SK-N-SH (cell line): ENCODE results near the gene ATP5F1E. TPM values are rescaled to one million over a fixed set of nuclear protein-coding genes. Genes with fewer than 3 reads are reported as not detected.

Source experiments
- CTCF ChIA-PET: fragments of 300-600, 350-600 bp; formaldehyde crosslinking; extraction: SDS; loops from one replicate; lab custom pipeline; 2021; lab: Yijun Ruan, JAX
- POLR2A ChIA-PET: fragments of 350-600 bp; sonication (Branson Sonifier 250); formaldehyde crosslinking; extraction: SDS; loops from one replicate; lab custom pipeline; 2020; ENCODE audit warnings: antibody characterized with exemption, inconsistent platforms; lab: Yijun Ruan, JAX
- DNase-seq: peaks from one replicate; pipeline ENCODE4 v3.0.0; 2012
- H2AFZ ChIP-seq: fragments of 200-600 bp; sonication (generic); 2 replicates; pipeline ENCODE4 v1.8.1; 2016; ENCODE audit warnings: antibody characterized with exemption, mild to moderate bottlenecking, low read depth
- H3F3A ChIP-seq: fragments of 200-600 bp; sonication (generic); replicated peaks from 2 replicates; pipeline ENCODE3; 2016; ENCODE audit warnings: antibody characterized with exemption, mild to moderate bottlenecking; ENCODE audit not compliant: insufficient read depth
- H3K27ac ChIP-seq, 2 experiments: fragments of 200-500 bp in 1 of 2; fragments of 200-600 bp in 1 of 2; sonication (Bioruptor generic) in 1 of 2; sonication (generic), shearing (Covaris generic) in 1 of 2; 2 replicates each; pipeline versions ENCODE4 v1.5.1 to v1.6.1; 2014 to 2016; ENCODE audit warnings: low read depth in 2 of 2, inconsistent platforms in 1 of 2, low read length in 1 of 2, mild to moderate bottlenecking in 1 of 2, mixed read lengths in 1 of 2
- H3K27me3 ChIP-seq: fragments of 200-600 bp; sonication (generic), shearing (Covaris generic); 2 replicates; pipeline ENCODE4 v1.6.1; 2016; ENCODE audit warnings: mixed run types; ENCODE audit not compliant: insufficient read depth
- H3K36me3 ChIP-seq, 2 experiments: fragments of 200-500 bp in 1 of 2; fragments of 200-600 bp in 1 of 2; sonication (Bioruptor generic) in 1 of 2; sonication (generic) in 1 of 2; replicated peaks in 1 of 2; 2 replicates each; pipeline versions ENCODE3 to v1.5.1; 2014 to 2016; ENCODE audit warnings: low read length in 1 of 2, mild to moderate bottlenecking in 1 of 2; ENCODE audit not compliant: insufficient read depth in 2 of 2, control insufficient read depth in 1 of 2
- H3K4me1 ChIP-seq, 2 experiments: fragments of 200-500 bp in 1 of 2; fragments of 200-600 bp in 1 of 2; sonication (Bioruptor generic) in 1 of 2; sonication (generic), shearing (Covaris generic) in 1 of 2; 2 replicates each; pipeline versions ENCODE4 v1.5.1 to v1.6.1; 2014 to 2016; ENCODE audit warnings: low read depth in 1 of 2, low read length in 1 of 2, mixed run types in 1 of 2; ENCODE audit not compliant: insufficient read depth in 2 of 2, control insufficient read depth in 1 of 2
- H3K4me2 ChIP-seq: fragments of 200-600 bp; sonication (generic), shearing (Covaris generic); 2 replicates; pipeline ENCODE4 v1.6.1; 2017; ENCODE audit warnings: mixed run types
- H3K4me3 ChIP-seq, 2 experiments: fragments of 200-500 bp in 1 of 2; fragments of 200-600 bp in 1 of 2; sonication (Bioruptor generic) in 1 of 2; sonication (generic), shearing (Covaris generic) in 1 of 2; 2 replicates each; pipeline versions ENCODE4 v1.5.1 to v1.8.1; 2014 to 2016; ENCODE audit warnings: low read depth in 2 of 2, inconsistent platforms in 1 of 2, low read length in 1 of 2, mild to moderate bottlenecking in 1 of 2, mixed read lengths in 1 of 2, moderate library complexity in 1 of 2
- H3K79me2 ChIP-seq: fragments of 200-600 bp; sonication (generic); 2 replicates; pipeline ENCODE4 v1.8.1; 2017; ENCODE audit warnings: mild to moderate bottlenecking; ENCODE audit not compliant: insufficient read depth
- H3K9ac ChIP-seq: fragments of 200-600 bp; sonication (generic); 2 replicates; pipeline ENCODE4 v1.6.1; 2017; ENCODE audit warnings: mixed run types
- H3K9me2 ChIP-seq: fragments of 200-600 bp; sonication (generic); 2 replicates; pipeline ENCODE4 v1.6.1; 2017; ENCODE audit warnings: mixed run types
- H3K9me3 ChIP-seq: fragments of 200-600 bp; sonication (generic); 2 replicates; pipeline ENCODE4 v1.6.1; 2017; ENCODE audit warnings: mixed run types, mild to moderate bottlenecking, moderate library complexity
- H4K20me1 ChIP-seq: fragments of 200-600 bp; sonication (generic); 2 replicates; pipeline ENCODE4 v1.6.1; 2017; ENCODE audit warnings: mild to moderate bottlenecking, mixed run types; ENCODE audit not compliant: insufficient read depth
- CHD2 ChIP-seq: fragments of 150-350 bp; IDR thresholded peaks from 2 replicates; pipeline ENCODE4 v1.6.1; 2018; ENCODE audit warnings: low read length; ENCODE audit not compliant: partially characterized antibody
- ELF1 ChIP-seq: IDR thresholded peaks from 2 replicates; pipeline ENCODE4 v1.4.0; 2012
- EP300 ChIP-seq, 2 experiments: IDR thresholded peaks; 2 replicates each; pipeline versions ENCODE4 v1.4.0 to v1.6.1; 2012; ENCODE audit warnings: borderline replicate concordance in 1 of 2, low read depth in 1 of 2, low read length in 1 of 2
- FOSL2 ChIP-seq: IDR thresholded peaks from 2 replicates; pipeline ENCODE4 v1.4.0; 2012; ENCODE audit warnings: low read depth, mild to moderate bottlenecking, moderate library complexity, borderline replicate concordance
- GABPA ChIP-seq: IDR thresholded peaks from 2 replicates; pipeline ENCODE4 v1.4.0; 2012; ENCODE audit warnings: low read depth, mild to moderate bottlenecking
- MXI1 ChIP-seq: IDR thresholded peaks from 2 replicates; pipeline ENCODE4 v1.6.1; 2012; ENCODE audit warnings: mild to moderate bottlenecking, low read depth, low read length, improper control_type of control experiment
- NFIC ChIP-seq: IDR thresholded peaks from 2 replicates; pipeline ENCODE4 v1.4.0; 2012; ENCODE audit warnings: borderline replicate concordance
- NRF1 ChIP-seq: IDR thresholded peaks from 2 replicates; pipeline ENCODE4 v1.6.1; 2012; ENCODE audit warnings: low read depth, mild to moderate bottlenecking, low read length
- POLR2AphosphoS5 ChIP-seq: IDR thresholded peaks from 2 replicates; pipeline ENCODE4 v1.6.1; 2012; ENCODE audit warnings: low read depth, low read length
- RAD21 ChIP-seq: IDR thresholded peaks from 2 replicates; pipeline ENCODE4 v1.6.1; 2012; ENCODE audit warnings: mild to moderate bottlenecking, low read length
- RFX5 ChIP-seq: IDR thresholded peaks from 2 replicates; pipeline ENCODE4 v1.6.1; 2012; ENCODE audit warnings: mild to moderate bottlenecking, improper control_type of control experiment, low read length
- RXRA ChIP-seq: IDR thresholded peaks from 2 replicates; pipeline ENCODE4 v1.4.0; 2012; ENCODE audit warnings: low read depth, mild to moderate bottlenecking, borderline replicate concordance
- SIN3A ChIP-seq: IDR thresholded peaks from 2 replicates; pipeline ENCODE4 v1.6.1; 2012; ENCODE audit warnings: low read depth, mild to moderate bottlenecking, low read length, moderate library complexity, borderline replicate concordance
- TAF1 ChIP-seq: IDR thresholded peaks from 2 replicates; pipeline ENCODE4 v1.6.1; 2012; ENCODE audit warnings: low read depth, mild to moderate bottlenecking, low read length, moderate library complexity, borderline replicate concordance
- TCF12 ChIP-seq: IDR thresholded peaks from 2 replicates; pipeline ENCODE4 v1.4.0; 2012
- YY1 ChIP-seq: IDR thresholded peaks from 2 replicates; pipeline ENCODE4 v1.4.0; 2012; ENCODE audit warnings: low read depth, mild to moderate bottlenecking
- WGBS: methylation state at CpG from one replicate; pipeline ENCODE4 v1.1.6; 2017; ENCODE audit warnings: low lambda C conversion rate; 5-methylcytosine and 5-hydroxymethylcytosine counted together
- polyA plus RNA-seq, 3 experiments: library from polyadenylated mRNA; depleted of rRNA; stranded (reverse); fragments of >200 nt; gene quantifications; 2 replicates each; pipeline ENCODE4 v1.2.3, GENCODE V29; 2012
- TF ChIP-seq, protein P1 (sequence below): IDR thresholded peaks from 2 replicates; pipeline ENCODE4 v1.4.0; 2012; ENCODE audit warnings: low read depth
- TF ChIP-seq, protein P2 (sequence below): IDR thresholded peaks from 2 replicates; pipeline ENCODE4 v1.6.1; 2012; ENCODE audit warnings: mild to moderate bottlenecking, low read depth, low read length, moderate library complexity
- TF ChIP-seq, protein P3 (sequence below): fragments of 150-350 bp; IDR thresholded peaks from 2 replicates; pipeline ENCODE4 v1.6.1; 2016; ENCODE audit warnings: mild to moderate bottlenecking, low read depth, low read length

Gene ATP5F1E
- polyA plus RNA-seq, 1 of the 3 experiments (the other 2 are of a cell fraction), result 60.8 TPM

DNA sequence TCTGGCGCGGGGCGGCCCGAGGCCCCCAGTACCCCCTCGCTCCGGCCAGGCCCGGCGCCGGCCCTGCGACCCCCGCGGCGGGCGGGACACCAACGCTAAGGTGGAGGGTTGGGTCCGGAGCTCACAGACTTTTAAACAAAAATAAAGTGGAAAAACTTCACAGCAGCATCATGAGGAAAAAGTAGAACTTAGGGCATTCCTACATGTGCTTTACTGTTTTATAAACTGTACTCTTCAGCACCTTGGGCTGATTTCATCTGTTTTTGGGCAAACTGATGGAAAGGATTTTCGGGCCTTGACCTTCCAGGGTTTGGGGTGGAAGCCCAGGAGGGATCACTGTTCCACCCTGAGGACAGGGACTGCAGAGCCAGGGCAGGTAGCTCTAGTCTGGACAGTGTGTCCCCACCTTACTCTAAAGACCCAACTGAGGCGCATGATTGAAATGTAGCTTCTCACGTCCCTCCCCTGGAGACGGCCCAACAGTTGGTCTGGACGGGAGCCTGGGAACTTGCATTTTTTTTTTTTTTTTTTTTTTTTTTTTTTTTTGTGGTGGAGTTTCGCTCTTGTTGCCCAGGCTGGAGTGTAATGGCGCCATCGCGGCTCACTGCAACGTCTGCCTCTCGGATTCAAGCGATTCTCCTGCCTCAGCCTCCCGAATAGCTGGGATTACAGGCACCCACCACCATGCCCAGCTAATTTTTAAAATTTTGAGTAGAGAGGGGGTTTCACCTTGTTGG is 50.3 kb downstream of the ATP5F1E start:
- Histone ChIP-seq H3K27me3 (no peaks in the 10 kb centered on the region), H3K36me3 (peaks cover 2 to 7% of the 10 kb centered on the region in 2 experiments), H2AFZ (peak overlapping the region; percentile 87; the same call in 1 of the 2 replicates), H3K9me2 (no peaks in the 10 kb centered on the region), H3F3A (no peaks in the 10 kb centered on the region), H3K4me3 (peak overlapping the region; percentile 68 to 87), H3K27ac (peak overlapping the region; percentile 57 to 85; a peak in 3 of 4 replicates), H3K79me2 (peaks cover 52% of the 10 kb centered on the region), H3K4me2 (peak overlapping the region; percentile 78), H3K9ac (peak overlapping the region; percentile 76), H4K20me1 (peaks cover 24% of the 10 kb centered on the region), H3K9me3 (no peaks in the 10 kb centered on the region), H3K4me1 (peaks cover 9 to 31% of the 10 kb centered on the region in 2 experiments; a peak in 2 of 4 replicates)
- WGBS, result 9% methylated on average over 15 of the region's 29 CpGs
- DNase-seq, result peak; percentile 47
- ChIA-PET POLR2A (interaction anchor here (0.6 to 1.2 kb wide), 3 partner anchors 28 to 130 kb away, joined by 3 read pairs; no protein-coding TSS in a partner anchor), CTCF (interaction anchor here (0.8 to 1.6 kb wide), 3 partner anchors 92 to 514 kb away, joined by 3 read pairs; no protein-coding TSS in a partner anchor)
- TF ChIP-seq RAD21 (no peak), YY1 (0 out of 2 replicates have a peak, but pooled peaks have one; percentile 29)

DNA sequence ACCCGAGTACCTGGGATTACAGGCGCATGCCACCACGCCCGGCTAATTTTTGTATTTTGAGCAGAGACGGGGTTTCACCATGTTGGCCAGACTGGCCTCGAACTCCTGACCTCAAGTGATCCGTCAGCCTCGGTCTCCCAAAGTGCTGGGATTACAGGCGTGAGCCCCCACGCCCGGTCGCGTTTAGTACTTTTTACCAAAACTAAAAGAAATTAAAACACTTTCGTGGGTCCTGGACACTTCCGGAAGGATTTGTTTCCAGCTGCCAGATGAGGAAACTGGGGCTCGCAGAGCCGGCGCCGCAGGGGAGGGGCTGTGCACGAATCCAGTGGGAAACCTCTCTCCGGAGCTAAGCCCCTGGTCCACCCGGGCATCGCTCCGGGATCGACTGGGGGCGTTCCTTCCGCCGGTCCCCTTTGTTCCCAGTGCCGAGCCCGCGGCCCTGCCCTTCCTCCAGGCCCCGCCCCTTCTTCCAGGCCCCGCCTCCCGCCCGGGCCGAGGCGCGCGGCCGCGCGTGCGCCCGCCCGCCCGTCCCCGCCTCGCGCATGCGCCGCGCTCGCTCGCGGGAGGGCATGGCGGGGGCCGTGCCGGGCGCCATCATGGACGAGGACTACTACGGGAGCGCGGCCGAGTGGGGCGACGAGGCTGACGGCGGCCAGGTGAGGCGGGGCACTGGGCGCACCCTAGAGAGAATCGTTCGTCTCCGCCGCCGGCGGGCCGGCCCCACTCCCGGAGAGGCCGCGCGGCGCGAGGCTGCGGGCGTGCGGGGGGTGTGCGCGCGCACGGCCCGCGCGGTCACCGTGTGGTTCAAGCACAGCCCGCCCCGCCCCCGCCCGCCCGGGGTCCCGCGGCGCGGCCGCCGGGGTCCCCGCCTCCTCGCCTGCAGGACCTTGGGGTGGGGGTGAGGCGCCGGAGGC is 51.2 kb downstream of the ATP5F1E start, which contains the start of gene NELFCD:
NELFCD (plus strand) TSS at position 546 of the 917 bp plus-strand sequence; CDS start at position 600, 54 bp downstream.
- peak within 1 kb of the TSS; percentile 87 for H2AFZ ChIP-seq
- H3K9me2 ChIP-seq, result no peaks in the 10 kb centered on the region
- ChIA-PET CTCF (interaction anchor here (0.8 to 1.6 kb wide), 3 partner anchors 10 to 423 kb away, joined by 3 to 4 read pairs (median 3); no protein-coding TSS in a partner anchor), POLR2A (interaction anchor here (0.6 to 1.2 kb wide), 5 partner anchors 12 to 111 kb away, joined by 3 read pairs; no protein-coding TSS in a partner anchor)
- no peaks in the 10 kb centered on the region for H3K27me3 ChIP-seq
- H3K4me1 ChIP-seq, result peaks cover 9 to 24% of the 10 kb centered on the region in 2 experiments; a peak in 2 of 4 replicates
- H3K27ac ChIP-seq, result peak within 1 kb of the TSS; percentile 57 to 85
- WGBS, result 26% methylated on average over 40 of the region's 109 CpGs
- peak within 1 kb of the TSS; percentile 76 for H3K9ac ChIP-seq
- H3K79me2 ChIP-seq, result peaks cover 46% of the 10 kb centered on the region
- H3K9me3 ChIP-seq, result no peaks in the 10 kb centered on the region
- no peaks in the 10 kb centered on the region for H3F3A ChIP-seq
- H3K36me3 ChIP-seq, result peaks cover 0 to 3% of the 10 kb centered on the region in 2 experiments
- H3K4me3 ChIP-seq, result peak within 1 kb of the TSS; percentile 68 to 87
- peak within 1 kb of the TSS; percentile 78 for H3K4me2 ChIP-seq
- H4K20me1 ChIP-seq, result peaks cover 22% of the 10 kb centered on the region
- DNase-seq, result peak; percentile 100
- TF ChIP-seq, protein P1, sequence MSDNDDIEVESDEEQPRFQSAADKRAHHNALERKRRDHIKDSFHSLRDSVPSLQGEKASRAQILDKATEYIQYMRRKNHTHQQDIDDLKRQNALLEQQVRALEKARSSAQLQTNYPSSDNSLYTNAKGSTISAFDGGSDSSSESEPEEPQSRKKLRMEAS, result peak; percentile 28; the same call in 1 of the 2 replicates
- no peak for TF ChIP-seq RFX5
- peak; percentile 90 for TF ChIP-seq NRF1
- TF ChIP-seq MXI1, result peak; percentile 64
- TF ChIP-seq, protein P2, sequence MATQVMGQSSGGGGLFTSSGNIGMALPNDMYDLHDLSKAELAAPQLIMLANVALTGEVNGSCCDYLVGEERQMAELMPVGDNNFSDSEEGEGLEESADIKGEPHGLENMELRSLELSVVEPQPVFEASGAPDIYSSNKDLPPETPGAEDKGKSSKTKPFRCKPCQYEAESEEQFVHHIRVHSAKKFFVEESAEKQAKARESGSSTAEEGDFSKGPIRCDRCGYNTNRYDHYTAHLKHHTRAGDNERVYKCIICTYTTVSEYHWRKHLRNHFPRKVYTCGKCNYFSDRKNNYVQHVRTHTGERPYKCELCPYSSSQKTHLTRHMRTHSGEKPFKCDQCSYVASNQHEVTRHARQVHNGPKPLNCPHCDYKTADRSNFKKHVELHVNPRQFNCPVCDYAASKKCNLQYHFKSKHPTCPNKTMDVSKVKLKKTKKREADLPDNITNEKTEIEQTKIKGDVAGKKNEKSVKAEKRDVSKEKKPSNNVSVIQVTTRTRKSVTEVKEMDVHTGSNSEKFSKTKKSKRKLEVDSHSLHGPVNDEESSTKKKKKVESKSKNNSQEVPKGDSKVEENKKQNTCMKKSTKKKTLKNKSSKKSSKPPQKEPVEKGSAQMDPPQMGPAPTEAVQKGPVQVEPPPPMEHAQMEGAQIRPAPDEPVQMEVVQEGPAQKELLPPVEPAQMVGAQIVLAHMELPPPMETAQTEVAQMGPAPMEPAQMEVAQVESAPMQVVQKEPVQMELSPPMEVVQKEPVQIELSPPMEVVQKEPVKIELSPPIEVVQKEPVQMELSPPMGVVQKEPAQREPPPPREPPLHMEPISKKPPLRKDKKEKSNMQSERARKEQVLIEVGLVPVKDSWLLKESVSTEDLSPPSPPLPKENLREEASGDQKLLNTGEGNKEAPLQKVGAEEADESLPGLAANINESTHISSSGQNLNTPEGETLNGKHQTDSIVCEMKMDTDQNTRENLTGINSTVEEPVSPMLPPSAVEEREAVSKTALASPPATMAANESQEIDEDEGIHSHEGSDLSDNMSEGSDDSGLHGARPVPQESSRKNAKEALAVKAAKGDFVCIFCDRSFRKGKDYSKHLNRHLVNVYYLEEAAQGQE, result 0 out of 2 replicates have a peak, but pooled peaks have one; percentile 19
- TF ChIP-seq EP300 (IDR thresholded peaks at IDR 0.05; ENCODE audit: borderline replicate concordance in 1 of 2, low read depth in 1 of 2, low read length in 1 of 2), result no peak
- no peak for TF ChIP-seq SIN3A
- TF ChIP-seq, protein P3, sequence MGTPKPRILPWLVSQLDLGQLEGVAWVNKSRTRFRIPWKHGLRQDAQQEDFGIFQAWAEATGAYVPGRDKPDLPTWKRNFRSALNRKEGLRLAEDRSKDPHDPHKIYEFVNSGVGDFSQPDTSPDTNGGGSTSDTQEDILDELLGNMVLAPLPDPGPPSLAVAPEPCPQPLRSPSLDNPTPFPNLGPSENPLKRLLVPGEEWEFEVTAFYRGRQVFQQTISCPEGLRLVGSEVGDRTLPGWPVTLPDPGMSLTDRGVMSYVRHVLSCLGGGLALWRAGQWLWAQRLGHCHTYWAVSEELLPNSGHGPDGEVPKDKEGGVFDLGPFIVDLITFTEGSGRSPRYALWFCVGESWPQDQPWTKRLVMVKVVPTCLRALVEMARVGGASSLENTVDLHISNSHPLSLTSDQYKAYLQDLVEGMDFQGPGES, result no peak
- TF ChIP-seq YY1, result peak; percentile 85
- TF ChIP-seq CHD2, result no peak
- TF ChIP-seq POLR2AphosphoS5, result peak; percentile 90
- no peak for TF ChIP-seq TCF12
- TF ChIP-seq RXRA, result no peak
- TF ChIP-seq FOSL2, result no peak
- peak; percentile 71 for TF ChIP-seq TAF1
- TF ChIP-seq NFIC, result no peak
- 0 out of 2 replicates have a peak, but pooled peaks have one; percentile 1 for TF ChIP-seq RAD21
- no peak for TF ChIP-seq ELF1
- TF ChIP-seq GABPA, result peak; percentile 31; the same call in 1 of the 2 replicates
